ENCODE data around the gene PCYT1A. TPM values are rescaled to one million over a fixed set of nuclear protein-coding genes. Genes with fewer than 3 reads are reported as not detected.
"Not testable (repeated sequence)": the region's sequence is repeated elsewhere in the genome, so short reads cannot be mapped to it uniquely, and the experiment has no call there.

PCYT1A gene
- total and polyA plus RNA-seq, 3 experiments from 2014 or later = 20.0 to 61.0 (median 60.1) TPM

- Mint-ChIP-seq H3K27me3 (peaks cover 0 to 3% of the 10 kb centered on the region in 2 donors), H3K36me3 (peaks cover 0 to 2% (median 0%) of the 10 kb centered on the region in 3 donors), H3K9me3 (no peaks in the 10 kb centered on the region), H3K27ac (peak overlapping the region in 1 of 8 donors; percentile 20), H3K4me3 (no peak overlapping the region), H3K4me1 (peaks cover 0 to 5% (median 0%) of the 10 kb centered on the region in 3 donors)
- no peak for DNase-seq
- Histone ChIP-seq H3K27ac (ENCODE audit: low read depth, low read length) (no peak overlapping the region), H3K27me3 (ENCODE audit: insufficient read depth, low read length, poor library complexity, severe bottlenecking) (no peaks in the 10 kb centered on the region), H3K9me3 (ENCODE audit: low read length) (no peaks in the 10 kb centered on the region), H3K36me3 (ENCODE audit: insufficient read depth, low read length) (no peaks in the 10 kb centered on the region), H3K4me3 (ENCODE audit: low read length) (no peak overlapping the region), H3K4me1 (ENCODE audit: insufficient read depth, low read length) (no peaks in the 10 kb centered on the region)
- POLR2A ChIA-PET = no interaction called here
- CTCF ChIA-PET = no interaction called here
Observed at GRCh38 chr3:196323016-196323415, 35.5 kb upstream of the PCYT1A start.

DNA sequence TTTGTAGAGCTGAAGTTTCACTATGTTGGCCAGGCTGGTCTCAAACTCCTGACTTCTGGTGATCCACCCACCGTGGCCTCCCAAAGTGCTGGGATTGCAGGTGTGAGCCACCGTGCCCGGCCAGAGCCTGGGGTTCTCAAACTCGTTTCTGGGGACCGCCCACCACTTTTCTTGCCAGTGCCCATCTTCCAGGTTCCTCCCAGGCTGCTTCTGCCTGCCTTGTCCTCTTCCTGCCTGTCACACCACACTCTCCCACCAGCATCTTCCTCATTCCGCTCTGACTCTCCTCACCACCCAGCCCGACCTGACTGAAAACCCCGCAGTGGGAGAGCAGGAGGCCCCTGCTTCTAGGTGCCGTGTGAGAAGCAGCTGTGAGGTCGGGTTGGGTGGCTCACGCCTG lies 33.6 kb upstream of the PCYT1A start:
- Mint-ChIP-seq H3K27me3 (peaks cover 0 to 2% of the 10 kb centered on the region in 2 donors), H3K27ac (no peak overlapping the region), H3K4me3 (peak overlapping the region in 1 of 7 donors; percentile 23), H3K4me1 (peaks cover 1 to 12% (median 11%) of the 10 kb centered on the region in 3 donors), H3K36me3 (peaks cover 0 to 5% (median 0%) of the 10 kb centered on the region in 3 donors), H3K9me3 (no peaks in the 10 kb centered on the region)
- CTCF ChIA-PET = interaction anchor here (1.5 kb wide), 1 partner anchor 12 kb away, joined by 3 read pairs; no protein-coding TSS in a partner anchor
- POLR2A ChIA-PET = no interaction called here
- Histone ChIP-seq H3K27ac (ENCODE audit: low read depth, low read length) (no peak overlapping the region), H3K4me3 (ENCODE audit: low read length) (no peak overlapping the region), H3K36me3 (ENCODE audit: insufficient read depth, low read length) (no peaks in the 10 kb centered on the region), H3K27me3 (ENCODE audit: insufficient read depth, low read length, poor library complexity, severe bottlenecking) (no peaks in the 10 kb centered on the region), H3K4me1 (ENCODE audit: insufficient read depth, low read length) (no peaks in the 10 kb centered on the region), H3K9me3 (ENCODE audit: low read length) (no peaks in the 10 kb centered on the region)
- no peak for DNase-seq

DNA sequence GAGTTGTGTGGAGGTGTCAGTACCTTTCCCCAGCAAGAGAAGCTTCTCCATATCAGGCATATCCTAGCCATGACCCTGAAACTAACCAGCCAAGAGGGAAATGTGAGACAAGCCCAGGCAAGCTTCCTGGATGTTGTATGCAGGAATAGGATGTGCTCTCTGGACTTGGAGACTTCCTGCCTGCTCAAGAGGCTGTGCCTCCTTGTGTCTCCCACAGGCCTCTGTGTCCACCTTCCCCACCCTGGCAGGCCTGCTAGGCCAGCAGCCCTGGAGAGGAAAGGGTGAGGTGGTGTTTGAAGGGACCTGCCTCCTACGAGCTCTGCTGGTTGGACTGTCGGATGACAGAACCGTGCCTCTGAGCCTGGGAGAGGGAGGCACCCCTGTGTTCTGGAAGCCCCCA lies 32.6 kb upstream of the PCYT1A start:
- peak overlapping the region in 3 of 8 donors; percentile 29 to 94 (median 65) for H3K27ac Mint-ChIP-seq
- CTCF ChIA-PET = interaction anchor here (1.1 to 1.5 kb wide), 2 partner anchors 9 to 13 kb away, joined by 3 to 5 read pairs; no protein-coding TSS in a partner anchor

GRCh38 chr3:196317687-196318467 lies 30.4 kb upstream of the PCYT1A start, which contains the start of gene DYNLT2B:
Gene DYNLT2B (minus strand): TSS chr3:196318240. CDS start chr3:196318152, 88 bp downstream.
- peak within 1 kb of the TSS; percentile 83 for H3K4me3 ChIP-seq (ENCODE audit: low read length)
- peak within 1 kb of the TSS; percentile 88 for H3K27ac ChIP-seq (ENCODE audit: low read depth, low read length)
- Mint-ChIP-seq H3K27ac (peak within 1 kb of the TSS; percentile 94 to 99 (median 97)), H3K4me1 (peaks cover 1 to 16% (median 12%) of the 10 kb centered on the region in 3 donors), H3K36me3 (peaks cover 0 to 5% (median 0%) of the 10 kb centered on the region in 3 donors), H3K9me3 (no peaks in the 10 kb centered on the region), H3K4me3 (peak within 1 kb of the TSS; percentile 90 to 97 (median 95)), H3K27me3 (peaks cover 0 to 2% of the 10 kb centered on the region in 2 donors)
- DNase-seq = peak; percentile 82 to 90 (median 88)
- no peaks in the 10 kb centered on the region for H3K9me3 ChIP-seq (ENCODE audit: low read length)
- H3K36me3 ChIP-seq (ENCODE audit: insufficient read depth, low read length) = no peaks in the 10 kb centered on the region
- H3K4me1 ChIP-seq (ENCODE audit: insufficient read depth, low read length) = no peaks in the 10 kb centered on the region
- CTCF ChIA-PET = interaction anchor here (1.5 kb wide), 2 partner anchors 44 to 65 kb away, joined by 3 to 5 read pairs; no protein-coding TSS in a partner anchor
- POLR2A ChIA-PET = interaction anchor here (0.6 to 1.3 kb wide), 9 partner anchors 25 to 422 kb away, joined by 3 to 7 read pairs (median 4); partner anchors contain the start of genes PAK2 and UBXN7
- H3K27me3 ChIP-seq (ENCODE audit: insufficient read depth, low read length, poor library complexity, severe bottlenecking) = no peaks in the 10 kb centered on the region

More for the DNA sequence above, 32.6 kb upstream of the PCYT1A start:
- Mint-ChIP-seq H3K36me3 (peaks cover 0 to 5% (median 0%) of the 10 kb centered on the region in 3 donors), H3K4me3 (peak overlapping the region in 5 of 7 donors; percentile 13 to 68 (median 37)), H3K4me1 (peaks cover 1 to 12% (median 11%) of the 10 kb centered on the region in 3 donors), H3K27me3 (peaks cover 0 to 2% of the 10 kb centered on the region in 2 donors), H3K9me3 (no peaks in the 10 kb centered on the region)
- Histone ChIP-seq H3K27me3 (ENCODE audit: insufficient read depth, low read length, poor library complexity, severe bottlenecking) (no peaks in the 10 kb centered on the region), H3K9me3 (ENCODE audit: low read length) (no peaks in the 10 kb centered on the region), H3K4me3 (ENCODE audit: low read length) (no peak overlapping the region), H3K4me1 (ENCODE audit: insufficient read depth, low read length) (no peaks in the 10 kb centered on the region), H3K27ac (ENCODE audit: low read depth, low read length) (no peak overlapping the region), H3K36me3 (ENCODE audit: insufficient read depth, low read length) (no peaks in the 10 kb centered on the region)
- POLR2A ChIA-PET = no interaction called here
- DNase-seq = no peak

DNA sequence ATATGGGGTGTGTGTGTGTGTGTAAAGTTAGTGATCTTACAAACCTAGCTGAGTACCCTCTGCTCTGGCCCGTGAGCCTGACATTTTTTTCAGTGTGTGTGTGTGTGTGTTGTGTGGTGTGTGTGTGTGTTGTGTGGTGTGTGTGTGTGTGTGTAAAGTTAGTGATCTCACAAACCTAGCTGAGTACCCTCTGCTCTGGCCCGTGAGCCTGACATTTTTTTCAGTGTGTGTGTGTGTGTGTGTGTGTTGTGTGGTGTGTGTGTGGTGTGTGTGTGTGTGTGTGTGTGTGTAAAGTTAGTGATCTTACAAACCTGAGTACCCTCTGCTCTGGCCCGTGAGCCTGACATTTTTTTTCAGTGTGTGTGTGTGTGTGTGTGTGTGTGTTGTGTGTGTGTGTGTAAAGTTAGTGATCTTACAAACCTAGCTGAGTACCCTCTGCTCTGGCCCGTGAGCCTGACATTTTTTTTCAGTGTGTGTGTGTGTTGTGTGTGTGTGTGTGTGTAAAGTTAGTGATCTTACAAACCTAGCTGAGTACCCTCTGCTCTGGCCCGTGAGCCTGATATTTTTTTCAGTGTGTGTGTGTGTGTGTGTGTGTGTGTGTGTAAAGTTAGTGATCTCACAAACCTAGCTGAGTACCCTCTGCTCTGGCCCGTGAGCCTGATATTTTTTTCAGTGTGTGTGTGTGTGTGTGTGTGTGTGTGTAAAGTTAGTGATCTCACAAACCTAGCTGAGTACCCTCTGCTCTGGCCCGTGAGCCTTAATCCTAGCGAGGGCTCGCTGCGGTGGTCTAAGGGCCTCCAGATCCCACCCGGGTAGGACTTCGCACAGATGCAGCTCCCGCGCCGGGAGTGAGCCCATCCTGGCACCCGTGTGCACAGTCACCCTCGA lies 29.5 kb upstream of the PCYT1A start:
- H3K9me3 Mint-ChIP-seq; H3K36me3 ChIP-seq (ENCODE audit: insufficient read depth, low read length); H3K27me3 ChIP-seq (ENCODE audit: insufficient read depth, low read length, poor library complexity, severe bottlenecking); DNase-seq; H3K4me1 ChIP-seq (ENCODE audit: insufficient read depth, low read length); H3K27me3 Mint-ChIP-seq; H3K36me3 Mint-ChIP-seq; H3K9me3 ChIP-seq (ENCODE audit: low read length): not testable (repeated sequence)
- Mint-ChIP-seq H3K4me1 (peaks cover 1 to 16% (median 12%) of the 10 kb centered on the region in 3 donors), H3K4me3 (peak overlapping the region; percentile 90 to 97 (median 95)), H3K27ac (peak overlapping the region; percentile 88 to 99 (median 95))
- POLR2A ChIA-PET = interaction anchor here (0.6 to 1.3 kb wide), 5 partner anchors 36 to 423 kb away, joined by 3 to 4 read pairs (median 3); partner anchors contain the start of gene UBXN7
- peak overlapping the region; percentile 83 for H3K4me3 ChIP-seq (ENCODE audit: low read length)
- peak overlapping the region; percentile 88 for H3K27ac ChIP-seq (ENCODE audit: low read depth, low read length)
- CTCF ChIA-PET = interaction anchor here (0.7 to 1.5 kb wide), 2 partner anchors 41 to 44 kb away, joined by 3 read pairs; no protein-coding TSS in a partner anchor

GRCh38 chr3:196315821-196316220 lies 28.3 kb upstream of the PCYT1A start:
- no peak overlapping the region for H3K27ac ChIP-seq (ENCODE audit: low read depth, low read length)
- POLR2A ChIA-PET = no interaction called here

GRCh38 chr3:196314597-196314996 lies 27.1 kb upstream of the PCYT1A start:
- Histone ChIP-seq H3K27me3 (ENCODE audit: insufficient read depth, low read length, poor library complexity, severe bottlenecking) (no peaks in the 10 kb centered on the region), H3K4me3 (ENCODE audit: low read length) (no peak overlapping the region), H3K27ac (ENCODE audit: low read depth, low read length) (no peak overlapping the region), H3K36me3 (ENCODE audit: insufficient read depth, low read length) (no peaks in the 10 kb centered on the region), H3K9me3 (ENCODE audit: low read length) (no peaks in the 10 kb centered on the region), H3K4me1 (ENCODE audit: insufficient read depth, low read length) (no peaks in the 10 kb centered on the region)
- DNase-seq = no peak
- Mint-ChIP-seq H3K36me3 (peaks cover 0 to 5% (median 0%) of the 10 kb centered on the region in 3 donors), H3K27ac (peak overlapping the region in 7 of 8 donors; percentile 1 to 86 (median 57)), H3K4me1 (peaks cover 1 to 16% (median 12%) of the 10 kb centered on the region in 3 donors), H3K27me3 (peaks cover 0 to 2% of the 10 kb centered on the region in 2 donors), H3K4me3 (peak overlapping the region in 1 of 7 donors; percentile 17), H3K9me3 (no peaks in the 10 kb centered on the region)
- ChIA-PET CTCF (no interaction called here), POLR2A (interaction anchor here (0.9 kb wide), 1 partner anchor 23 kb away, joined by 5 read pairs; no protein-coding TSS in a partner anchor)

More at GRCh38 chr3:196315821-196316220, 28.3 kb upstream of the PCYT1A start:
- Mint-ChIP-seq H3K4me3 (peak overlapping the region in 1 of 7 donors; percentile 38), H3K9me3 (no peaks in the 10 kb centered on the region), H3K4me1 (peaks cover 1 to 16% (median 12%) of the 10 kb centered on the region in 3 donors), H3K36me3 (peaks cover 0 to 5% (median 0%) of the 10 kb centered on the region in 3 donors), H3K27me3 (peaks cover 0 to 2% of the 10 kb centered on the region in 2 donors), H3K27ac (peak overlapping the region in 4 of 8 donors; percentile 33 to 94 (median 68))
- no peak overlapping the region for H3K4me3 ChIP-seq (ENCODE audit: low read length)
- CTCF ChIA-PET = no interaction called here
- H3K4me1 ChIP-seq (ENCODE audit: insufficient read depth, low read length) = no peaks in the 10 kb centered on the region
- no peak for DNase-seq
- H3K27me3 ChIP-seq (ENCODE audit: insufficient read depth, low read length, poor library complexity, severe bottlenecking) = no peaks in the 10 kb centered on the region
- no peaks in the 10 kb centered on the region for H3K36me3 ChIP-seq (ENCODE audit: insufficient read depth, low read length)
- no peaks in the 10 kb centered on the region for H3K9me3 ChIP-seq (ENCODE audit: low read length)

Measured in CD8-positive, alpha-beta memory T cell (primary cell).